ENCODE measurements around the gene ATP10A. TPM values are rescaled to one million over a fixed set of nuclear protein-coding genes. Genes with fewer than 3 reads are reported as not detected.

Gene ATP10A
- total RNA-seq, 2 experiments from 2014 or later: 57.9 to 62.4 TPM

GRCh38 chr15:25631971-25632370, 231.2 kb downstream of the ATP10A start:
- CTCF ChIA-PET: no interaction called here
- POLR2A ChIA-PET: no interaction called here
- H3K27me3 Mint-ChIP-seq: peaks cover 5% of the 10 kb centered on the region
- H3K9me3 Mint-ChIP-seq: no peaks in the 10 kb centered on the region
- H3K4me1 Mint-ChIP-seq: no peaks in the 10 kb centered on the region
- H3K4me3 Mint-ChIP-seq: no peak overlapping the region
- H3K27ac Mint-ChIP-seq: no peak overlapping the region
- H3K36me3 Mint-ChIP-seq (ENCODE audit: low read depth): no peaks in the 10 kb centered on the region
- no peak for DNase-seq

Small RNA genes within 50 kb of the gene (microRNA-seq; reads per million reads assigned to microRNA genes)
- gene MIR4715 (ENCODE audit: borderline microRNAs expressed, borderline replicate concordance): not detected
